Fibroblast of lung (primary cell): ENCODE measurements around the gene LGALS7. TPM values are rescaled to one million over a fixed set of nuclear protein-coding genes. Genes with fewer than 3 reads are reported as not detected.

Source experiments
- DNase-seq, 2 donors: peaks; one replicate each; pipeline versions ENCODE4 v3.0.0 to v3.0.0-alpha.2; 2010; ENCODE audit warnings: low read depth in 2 of 2
- H2AFZ ChIP-seq: 2 replicates; pipeline ENCODE4 v1.5.1; 2012; ENCODE audit warnings: low read length, control low read depth, inconsistent platforms
- H3K27ac ChIP-seq: 2 replicates; pipeline ENCODE4 v1.5.1; 2011; ENCODE audit warnings: low read length, control low read depth; ENCODE audit not compliant: insufficient read depth
- H3K27me3 ChIP-seq: 2 replicates; pipeline ENCODE4 v1.5.1; 2011; ENCODE audit warnings: mild to moderate bottlenecking, low read length; ENCODE audit not compliant: control insufficient read depth, insufficient read depth
- H3K36me3 ChIP-seq: 2 replicates; pipeline ENCODE4 v1.5.1; 2011; ENCODE audit warnings: low read length; ENCODE audit not compliant: control insufficient read depth, insufficient read depth
- H3K4me1 ChIP-seq: 2 replicates; pipeline ENCODE4 v1.5.1; 2011; ENCODE audit warnings: low read length; ENCODE audit not compliant: control insufficient read depth, insufficient read depth; ENCODE audit errors: extremely low read depth
- H3K4me2 ChIP-seq: 2 replicates; pipeline ENCODE4 v1.5.1; 2011; ENCODE audit warnings: low read length, control low read depth; ENCODE audit not compliant: insufficient read depth; ENCODE audit errors: extremely low read depth
- H3K4me3 ChIP-seq, 4 experiments: fragments of 200-600 bp in 1 of 4; sonication (generic) in 1 of 4; replicated peaks in 1 of 4; 2 replicates each; pipeline ENCODE4 v1.5.1; 2011 to 2016; ENCODE audit warnings: low read length in 4 of 4, low read depth in 3 of 4, mild to moderate bottlenecking in 3 of 4, control low read depth in 2 of 4, inconsistent platforms in 1 of 4, mixed read lengths in 1 of 4; ENCODE audit not compliant: insufficient read depth in 1 of 4; ENCODE audit errors: control extremely low read depth in 1 of 4
- H3K79me2 ChIP-seq: 2 replicates; pipeline ENCODE4 v1.5.1; 2012; ENCODE audit warnings: mild to moderate bottlenecking, low read length, inconsistent platforms; ENCODE audit not compliant: control insufficient read depth, insufficient read depth
- H3K9ac ChIP-seq: 2 replicates; pipeline ENCODE4 v1.5.1; 2011; ENCODE audit warnings: mild to moderate bottlenecking, low read length, control low read depth; ENCODE audit not compliant: insufficient read depth
- H3K9me3 ChIP-seq: 2 replicates; pipeline ENCODE4 v1.5.1; 2012; ENCODE audit warnings: low read depth, low read length; ENCODE audit not compliant: control insufficient read depth, insufficient read depth
- H4K20me1 ChIP-seq: 2 replicates; pipeline ENCODE4 v1.5.1; 2011; ENCODE audit warnings: low read length; ENCODE audit not compliant: control insufficient read depth, insufficient read depth; ENCODE audit errors: extremely low read depth
- EZH2 ChIP-seq: IDR thresholded peaks from 2 replicates; pipeline ENCODE4 v1.5.1; 2012; ENCODE audit warnings: low read length, control low read depth, mild to moderate bottlenecking; ENCODE audit errors: missing control alignments
- polyA plus RNA-seq, 2 donors: library from polyadenylated mRNA; depleted of rRNA in 1 of 2; stranded (reverse) in 1 of 2; unstranded in 1 of 2; fragments of >200 nt; gene quantifications; 2 replicates each; pipeline ENCODE4 v1.2.1, GENCODE V29; 2011 to 2012; ENCODE audit warnings: missing spikeins in 1 of 2
- total RNA-seq: library from RNA; depleted of rRNA; stranded (reverse); fragments of >200 nt; gene quantifications from 2 replicates; pipeline ENCODE4 v1.2.1, GENCODE V29; 2014
- TF ChIP-seq, protein P1 (sequence below), 2 donors: IDR thresholded peaks in 1 of 2; conservative IDR thresholded peaks in 1 of 2; 1 replicate in 1 of 2; 2 replicates in 1 of 2; pipeline ENCODE4 v1.5.1; 2011 to 2012; ENCODE audit warnings: low read length in 2 of 2, control low read depth in 1 of 2, inconsistent platforms in 1 of 2, low read depth in 1 of 2, mild to moderate bottlenecking in 1 of 2

Gene LGALS7
- total and polyA plus RNA-seq, 2 donors (not counting 1 experiment from before 2014, with no cell fraction given): not detected

DNA sequence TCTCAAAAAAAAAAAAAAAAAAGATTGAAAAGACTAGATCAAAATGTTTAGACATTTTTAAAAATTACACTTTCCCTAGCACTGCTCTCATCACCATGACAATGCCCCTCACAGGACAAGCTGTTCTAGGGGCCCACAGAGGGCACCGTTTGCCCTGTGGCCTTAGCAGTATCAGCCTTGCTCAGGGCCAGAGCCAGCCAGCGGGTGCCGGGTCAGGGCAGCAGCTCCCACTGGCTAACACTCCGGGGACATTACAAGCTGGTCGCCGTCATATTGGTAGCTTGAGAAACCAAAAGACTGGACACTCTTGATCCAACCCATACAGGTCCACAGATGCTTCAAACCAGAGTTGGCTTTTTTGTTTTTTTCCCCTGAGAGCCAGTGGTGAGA, 47.0 kb downstream of the LGALS7 start:
- H3K36me3 ChIP-seq: peaks cover 69% of the 10 kb centered on the region
- H3K4me2 ChIP-seq: no peak overlapping the region
- peaks cover 8% of the 10 kb centered on the region for H3K79me2 ChIP-seq
- TF ChIP-seq, protein P1, sequence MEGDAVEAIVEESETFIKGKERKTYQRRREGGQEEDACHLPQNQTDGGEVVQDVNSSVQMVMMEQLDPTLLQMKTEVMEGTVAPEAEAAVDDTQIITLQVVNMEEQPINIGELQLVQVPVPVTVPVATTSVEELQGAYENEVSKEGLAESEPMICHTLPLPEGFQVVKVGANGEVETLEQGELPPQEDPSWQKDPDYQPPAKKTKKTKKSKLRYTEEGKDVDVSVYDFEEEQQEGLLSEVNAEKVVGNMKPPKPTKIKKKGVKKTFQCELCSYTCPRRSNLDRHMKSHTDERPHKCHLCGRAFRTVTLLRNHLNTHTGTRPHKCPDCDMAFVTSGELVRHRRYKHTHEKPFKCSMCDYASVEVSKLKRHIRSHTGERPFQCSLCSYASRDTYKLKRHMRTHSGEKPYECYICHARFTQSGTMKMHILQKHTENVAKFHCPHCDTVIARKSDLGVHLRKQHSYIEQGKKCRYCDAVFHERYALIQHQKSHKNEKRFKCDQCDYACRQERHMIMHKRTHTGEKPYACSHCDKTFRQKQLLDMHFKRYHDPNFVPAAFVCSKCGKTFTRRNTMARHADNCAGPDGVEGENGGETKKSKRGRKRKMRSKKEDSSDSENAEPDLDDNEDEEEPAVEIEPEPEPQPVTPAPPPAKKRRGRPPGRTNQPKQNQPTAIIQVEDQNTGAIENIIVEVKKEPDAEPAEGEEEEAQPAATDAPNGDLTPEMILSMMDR (conservative IDR thresholded peaks at IDR 0.05 in 1 of 2, IDR thresholded peaks at IDR 0.05 in 1 of 2; ENCODE audit: low read depth in 1 of 2, low read length in 2 of 2): no peak
- no peak for TF ChIP-seq EZH2
- no peaks in the 10 kb centered on the region for H3K4me1 ChIP-seq
- DNase-seq: no peak
- no peak overlapping the region for H2AFZ ChIP-seq
- H4K20me1 ChIP-seq: no peaks in the 10 kb centered on the region
- no peak overlapping the region for H3K4me3 ChIP-seq
- H3K27ac ChIP-seq: no peak overlapping the region
- H3K9ac ChIP-seq: no peak overlapping the region
- H3K27me3 ChIP-seq: no peaks in the 10 kb centered on the region
- no peaks in the 10 kb centered on the region for H3K9me3 ChIP-seq

DNA sequence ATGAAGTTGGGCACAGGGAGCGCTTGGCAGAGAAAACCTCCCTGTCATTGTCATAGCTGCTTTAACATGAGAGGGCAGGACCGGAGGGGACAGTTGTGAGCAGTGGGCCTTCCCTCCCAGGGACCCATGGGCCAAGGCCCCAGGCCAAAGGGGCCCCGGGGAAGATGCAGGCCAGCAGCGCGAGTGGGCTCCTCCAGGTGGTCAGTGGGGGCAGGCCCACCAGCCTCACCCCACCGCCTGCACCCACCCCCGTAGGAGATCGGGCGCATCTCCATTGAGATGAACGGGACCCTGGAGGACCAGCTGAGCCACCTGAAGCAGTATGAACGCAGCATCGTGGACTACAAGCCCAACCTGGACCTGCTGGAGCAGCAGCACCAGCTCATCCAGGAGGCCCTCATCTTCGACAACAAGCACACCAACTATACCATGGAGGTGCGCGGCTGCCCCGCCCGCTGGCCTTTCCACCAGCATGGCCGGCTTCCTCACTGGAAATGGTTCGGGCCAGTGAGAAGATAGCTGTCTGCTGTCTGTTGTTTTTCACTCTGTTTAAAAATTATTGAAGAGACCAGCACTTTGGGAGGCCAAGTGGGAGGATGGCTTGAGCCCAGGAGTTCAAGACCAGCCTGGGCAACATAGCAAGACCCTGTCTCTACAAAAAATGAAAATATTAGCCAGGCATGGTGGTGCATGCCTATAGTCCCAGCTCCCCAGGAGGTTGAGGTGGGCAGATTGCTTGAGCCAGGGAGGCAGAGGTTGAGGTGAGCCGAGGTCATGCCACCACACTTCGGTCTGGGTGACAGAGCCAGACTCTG, 47.6 kb downstream of the LGALS7 start:
- Histone ChIP-seq H3K9ac (no peak overlapping the region), H3K4me3 (no peak overlapping the region), H3K27me3 (no peaks in the 10 kb centered on the region), H4K20me1 (no peaks in the 10 kb centered on the region), H3K79me2 (peaks cover 9% of the 10 kb centered on the region), H2AFZ (no peak overlapping the region), H3K4me1 (no peaks in the 10 kb centered on the region), H3K4me2 (no peak overlapping the region), H3K27ac (no peak overlapping the region), H3K36me3 (peaks cover 69% of the 10 kb centered on the region), H3K9me3 (no peaks in the 10 kb centered on the region)
- no peak for DNase-seq
- TF ChIP-seq, protein P1 (conservative IDR thresholded peaks at IDR 0.05 in 1 of 2, IDR thresholded peaks at IDR 0.05 in 1 of 2; ENCODE audit: low read depth in 1 of 2, low read length in 2 of 2): no peak
- no peak for TF ChIP-seq EZH2

DNA sequence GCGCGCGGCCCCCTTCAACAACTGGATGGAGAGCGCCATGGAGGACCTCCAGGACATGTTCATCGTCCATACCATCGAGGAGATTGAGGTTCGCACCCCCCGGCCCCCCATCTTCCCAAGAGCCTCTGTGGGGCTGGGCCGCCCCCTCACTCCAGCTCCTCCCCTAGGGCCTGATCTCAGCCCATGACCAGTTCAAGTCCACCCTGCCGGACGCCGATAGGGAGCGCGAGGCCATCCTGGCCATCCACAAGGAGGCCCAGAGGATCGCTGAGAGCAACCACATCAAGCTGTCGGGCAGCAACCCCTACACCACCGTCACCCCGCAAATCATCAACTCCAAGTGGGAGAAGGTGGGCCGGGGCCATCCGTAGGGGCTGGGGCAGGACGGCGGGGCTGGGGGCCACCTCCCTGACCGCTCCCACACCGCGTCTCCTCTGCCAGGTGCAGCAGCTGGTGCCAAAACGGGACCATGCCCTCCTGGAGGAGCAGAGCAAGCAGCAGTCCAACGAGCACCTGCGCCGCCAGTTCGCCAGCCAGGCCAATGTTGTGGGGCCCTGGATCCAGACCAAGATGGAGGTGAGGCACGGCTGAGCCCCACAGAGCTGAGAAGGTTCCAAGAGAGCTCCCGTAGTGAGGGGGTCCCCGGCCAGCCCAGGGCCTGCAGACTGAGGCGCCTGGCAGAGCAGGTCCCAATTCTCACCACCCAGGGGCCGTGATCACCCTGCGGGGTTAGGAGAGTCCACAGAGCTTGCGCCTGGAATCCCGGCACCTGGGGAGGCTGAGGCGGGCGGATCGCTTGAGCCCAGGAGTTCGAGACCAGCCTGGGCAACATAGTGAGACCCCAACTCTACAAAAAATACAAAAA, 49.1 kb downstream of the LGALS7 start:
- Histone ChIP-seq H3K36me3 (peaks cover 74% of the 10 kb centered on the region), H2AFZ (no peak overlapping the region)
- no peak for DNase-seq

More for the DNA sequence above, 49.1 kb downstream of the LGALS7 start:
- no peaks in the 10 kb centered on the region for H4K20me1 ChIP-seq
- H3K9ac ChIP-seq: no peak overlapping the region
- H3K79me2 ChIP-seq: peaks cover 15% of the 10 kb centered on the region
- peaks cover 4% of the 10 kb centered on the region for H3K4me1 ChIP-seq
- no peaks in the 10 kb centered on the region for H3K27me3 ChIP-seq
- no peak overlapping the region for H3K4me3 ChIP-seq
- no peak for TF ChIP-seq EZH2
- TF ChIP-seq, protein P1 (conservative IDR thresholded peaks at IDR 0.05 in 1 of 2, IDR thresholded peaks at IDR 0.05 in 1 of 2; ENCODE audit: low read depth in 1 of 2, low read length in 2 of 2): no peak
- no peaks in the 10 kb centered on the region for H3K9me3 ChIP-seq
- no peak overlapping the region for H3K4me2 ChIP-seq
- H3K27ac ChIP-seq: no peak overlapping the region
